ENCODE results near the gene IL1RL1. TPM values are rescaled to one million over a fixed set of nuclear protein-coding genes. Genes with fewer than 3 reads are reported as not detected.

IL1RL1 gene
- total and polyA plus RNA-seq, 2 donors (not counting 1 experiment from before 2014, with no cell fraction given), result 0.02 to 0.50 TPM

DNA sequence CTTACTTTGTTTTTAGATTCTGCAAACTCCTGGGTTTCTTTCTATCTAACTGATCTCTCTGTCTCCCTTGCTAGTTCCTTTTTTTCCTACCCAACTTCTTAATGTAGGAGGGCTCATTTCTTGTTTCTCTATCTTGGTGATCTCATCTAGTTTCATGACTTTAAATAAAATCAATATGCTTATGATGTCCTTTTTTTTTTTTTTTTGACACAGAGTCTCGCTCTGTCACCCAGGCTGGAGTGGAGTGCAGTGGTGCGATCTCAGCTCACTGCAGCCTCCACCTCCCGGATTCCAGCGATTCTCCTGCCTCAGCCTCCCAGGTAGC is 42.2 kb upstream of the IL1RL1 start:
- H3K4me2 ChIP-seq (ENCODE audit: extremely low read depth, insufficient read depth, low read length), result no peak overlapping the region
- no peak overlapping the region for H3K4me3 ChIP-seq (replicated peaks in 1 of 4; ENCODE audit: control extremely low read depth in 1 of 4, insufficient read depth in 1 of 4, low read depth in 3 of 4, low read length in 4 of 4)
- H4K20me1 ChIP-seq (ENCODE audit: control insufficient read depth, extremely low read depth, insufficient read depth, low read length), result no peaks in the 10 kb centered on the region
- no peak overlapping the region for H3K27ac ChIP-seq (ENCODE audit: insufficient read depth, low read length)
- no peak for DNase-seq (ENCODE audit: low read depth in 2 of 2)
- H3K4me1 ChIP-seq (ENCODE audit: control insufficient read depth, extremely low read depth, insufficient read depth, low read length), result no peaks in the 10 kb centered on the region
- no peak overlapping the region for H3K9ac ChIP-seq (ENCODE audit: insufficient read depth, low read length)
- H3K27me3 ChIP-seq (ENCODE audit: control insufficient read depth, insufficient read depth, low read length), result peaks cover 11% of the 10 kb centered on the region
- H3K9me3 ChIP-seq (ENCODE audit: control insufficient read depth, insufficient read depth, low read depth, low read length), result no peaks in the 10 kb centered on the region
- no peak for TF ChIP-seq CTCF (conservative IDR thresholded peaks at IDR 0.05 in 1 of 2, IDR thresholded peaks at IDR 0.05 in 1 of 2; ENCODE audit: low read depth in 1 of 2, low read length in 2 of 2)
- TF ChIP-seq EZH2 (IDR thresholded peaks at IDR 0.05; ENCODE audit: low read length, missing control alignments), result no peak
- no peaks in the 10 kb centered on the region for H3K79me2 ChIP-seq (ENCODE audit: control insufficient read depth, insufficient read depth, low read length)
- no peaks in the 10 kb centered on the region for H3K36me3 ChIP-seq (ENCODE audit: control insufficient read depth, insufficient read depth, low read length)
- no peak overlapping the region for H2AFZ ChIP-seq (ENCODE audit: low read length)

- no peak overlapping the region for H2AFZ ChIP-seq (ENCODE audit: low read length)
- no peak for DNase-seq (ENCODE audit: low read depth in 2 of 2)
- no peaks in the 10 kb centered on the region for H4K20me1 ChIP-seq (ENCODE audit: control insufficient read depth, extremely low read depth, insufficient read depth, low read length)
- no peak overlapping the region for H3K4me3 ChIP-seq (replicated peaks in 1 of 4; ENCODE audit: control extremely low read depth in 1 of 4, insufficient read depth in 1 of 4, low read depth in 3 of 4, low read length in 4 of 4)
- peaks cover 11% of the 10 kb centered on the region for H3K27me3 ChIP-seq (ENCODE audit: control insufficient read depth, insufficient read depth, low read length)
- H3K4me2 ChIP-seq (ENCODE audit: extremely low read depth, insufficient read depth, low read length), result no peak overlapping the region
- H3K9ac ChIP-seq (ENCODE audit: insufficient read depth, low read length), result no peak overlapping the region
- no peaks in the 10 kb centered on the region for H3K36me3 ChIP-seq (ENCODE audit: control insufficient read depth, insufficient read depth, low read length)
- no peaks in the 10 kb centered on the region for H3K9me3 ChIP-seq (ENCODE audit: control insufficient read depth, insufficient read depth, low read depth, low read length)
- no peak overlapping the region for H3K27ac ChIP-seq (ENCODE audit: insufficient read depth, low read length)
- TF ChIP-seq CTCF (conservative IDR thresholded peaks at IDR 0.05 in 1 of 2, IDR thresholded peaks at IDR 0.05 in 1 of 2; ENCODE audit: low read depth in 1 of 2, low read length in 2 of 2), result no peak
- TF ChIP-seq EZH2 (IDR thresholded peaks at IDR 0.05; ENCODE audit: low read length, missing control alignments), result no peak
- no peaks in the 10 kb centered on the region for H3K4me1 ChIP-seq (ENCODE audit: control insufficient read depth, extremely low read depth, insufficient read depth, low read length)
- H3K79me2 ChIP-seq (ENCODE audit: control insufficient read depth, insufficient read depth, low read length), result no peaks in the 10 kb centered on the region
Measured at GRCh38 chr2:102271844-102272243, 39.5 kb upstream of the IL1RL1 start.

DNA sequence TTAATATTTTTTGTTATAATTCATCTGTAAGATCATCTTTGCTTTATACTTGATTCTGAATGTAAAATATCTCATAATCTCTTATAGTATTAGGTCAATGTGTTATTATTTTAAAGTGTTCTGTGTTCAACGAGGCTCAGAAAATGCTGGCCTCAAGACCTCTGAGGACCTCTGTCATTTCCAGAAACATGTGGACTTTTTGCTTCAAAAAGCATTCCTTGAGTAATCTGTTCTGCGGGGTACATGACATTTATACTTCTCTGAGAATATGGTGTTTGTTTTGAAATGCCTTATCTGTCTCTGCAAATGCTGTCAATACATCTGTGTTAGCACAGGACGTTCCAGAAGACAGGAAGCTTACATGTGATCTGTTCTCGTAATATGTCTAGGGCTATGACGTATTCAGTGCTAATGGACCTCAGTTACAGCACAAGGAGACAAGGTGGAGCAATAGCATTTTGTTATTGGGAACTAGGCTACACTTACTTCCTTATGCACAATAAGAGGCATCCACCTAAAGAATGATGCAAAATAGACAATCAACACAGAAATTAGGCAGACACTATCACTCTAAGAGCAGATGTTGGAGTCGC is 37.6 kb upstream of the IL1RL1 start:
- Histone ChIP-seq H3K27me3 (ENCODE audit: control insufficient read depth, insufficient read depth, low read length) (no peaks in the 10 kb centered on the region), H3K4me1 (ENCODE audit: control insufficient read depth, extremely low read depth, insufficient read depth, low read length) (no peaks in the 10 kb centered on the region), H3K9ac (ENCODE audit: insufficient read depth, low read length) (no peak overlapping the region), H4K20me1 (ENCODE audit: control insufficient read depth, extremely low read depth, insufficient read depth, low read length) (no peaks in the 10 kb centered on the region), H3K36me3 (ENCODE audit: control insufficient read depth, insufficient read depth, low read length) (no peaks in the 10 kb centered on the region), H3K27ac (ENCODE audit: insufficient read depth, low read length) (no peak overlapping the region), H3K4me2 (ENCODE audit: extremely low read depth, insufficient read depth, low read length) (no peak overlapping the region), H3K4me3 (replicated peaks in 1 of 4; ENCODE audit: control extremely low read depth in 1 of 4, insufficient read depth in 1 of 4, low read depth in 3 of 4, low read length in 4 of 4) (no peak overlapping the region), H2AFZ (ENCODE audit: low read length) (no peak overlapping the region), H3K79me2 (ENCODE audit: control insufficient read depth, insufficient read depth, low read length) (no peaks in the 10 kb centered on the region), H3K9me3 (ENCODE audit: control insufficient read depth, insufficient read depth, low read depth, low read length) (no peaks in the 10 kb centered on the region)
- DNase-seq (ENCODE audit: low read depth in 2 of 2), result peak in 1 of 2 donors; percentile 97
- no peak for TF ChIP-seq EZH2 (IDR thresholded peaks at IDR 0.05; ENCODE audit: low read length, missing control alignments)
- no peak for TF ChIP-seq CTCF (conservative IDR thresholded peaks at IDR 0.05 in 1 of 2, IDR thresholded peaks at IDR 0.05 in 1 of 2; ENCODE audit: low read depth in 1 of 2, low read length in 2 of 2)

Data from fibroblast of lung (primary cell).